Activated T-cell treated with anti-CD3 and anti-CD28 coated beads, Interleukin-2, amount 50 U/mL, for 48 hours (primary cell): ENCODE measurements around the gene SLC22A5.

Experiments
- DNase-seq, 2 experiments: peaks; one replicate each; pipeline ENCODE4 v3.0.0-alpha.2; 2020

SLC22A5 gene

GRCh38 chr5:132428484-132429462 lies 59.3 kb downstream of the SLC22A5 start:
- peak in 1 of 2 experiments; percentile 15 for DNase-seq

DNA sequence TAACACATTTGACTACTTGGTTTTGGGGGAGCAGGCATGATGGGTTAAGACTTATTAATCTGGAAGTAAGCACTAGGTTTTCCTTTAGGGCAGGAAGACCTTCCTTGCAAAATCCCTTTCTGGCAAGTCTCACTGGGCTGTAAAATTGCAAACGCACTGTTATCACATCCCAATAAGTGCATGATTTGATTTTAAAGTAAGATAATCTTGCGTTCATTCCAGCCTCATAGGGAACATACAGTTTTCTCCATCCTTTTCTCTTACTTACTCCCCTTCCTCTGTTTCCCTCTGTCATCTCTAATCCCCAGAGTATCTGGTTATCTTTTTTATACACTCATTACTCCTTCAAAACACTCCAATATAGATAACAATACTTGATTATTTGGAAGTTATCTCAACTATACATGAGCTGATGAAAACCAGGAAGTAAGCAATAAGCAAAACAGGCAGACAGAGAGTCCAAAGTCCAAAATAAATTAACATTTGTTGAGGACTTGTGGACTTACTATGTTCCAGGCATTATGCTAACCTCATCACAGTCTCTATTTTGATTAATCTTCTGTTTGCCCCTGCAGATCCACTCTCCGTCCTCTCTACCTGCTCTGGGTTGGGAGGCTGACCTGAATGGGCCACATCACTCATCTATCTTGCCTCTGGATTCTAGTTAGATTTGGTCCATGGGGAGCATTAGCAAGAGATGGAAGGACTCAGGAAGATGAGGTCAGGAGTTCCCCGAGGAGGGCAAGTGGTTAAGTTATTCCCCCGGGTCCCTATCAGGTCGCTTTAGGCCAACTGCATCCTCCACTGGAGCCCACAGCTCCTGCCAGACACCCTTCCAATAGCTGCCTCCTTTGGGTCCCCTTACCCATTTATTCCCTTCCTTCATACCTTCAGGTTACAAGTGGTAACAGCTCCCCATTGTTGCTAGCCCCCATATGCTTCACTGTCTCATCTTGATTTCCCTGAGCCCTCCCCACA lies 60.2 kb downstream of the SLC22A5 start:
- peak; percentile 16 to 18 for DNase-seq

DNA sequence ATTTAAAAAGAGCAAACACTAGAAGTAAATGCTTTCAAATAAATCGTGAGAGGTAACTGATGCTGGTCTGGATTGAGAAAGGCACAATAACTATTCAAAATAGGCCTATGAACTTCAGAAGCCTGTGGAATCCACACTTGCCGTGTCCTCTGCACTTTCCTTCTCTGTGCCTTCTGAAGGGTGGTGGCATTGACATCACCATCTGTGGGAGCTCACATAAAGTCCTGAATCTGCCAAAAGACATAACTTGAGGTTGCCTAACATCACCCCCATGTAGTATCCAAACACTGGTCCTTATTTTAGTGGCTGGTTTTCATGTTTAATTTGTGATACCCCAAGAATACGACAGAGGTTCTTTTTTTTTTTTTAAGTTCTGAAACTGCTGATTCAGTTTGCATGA lies 61.2 kb downstream of the SLC22A5 start:
- peak; percentile 11 to 19 for DNase-seq

- DNase-seq = peak; percentile 17 to 18
These were observed 62.1 kb downstream of the SLC22A5 start for GRCh38 chr5:132431632-132432031.

- DNase-seq = peak; percentile 3 to 8
These were observed 63.6 kb downstream of the SLC22A5 start for GRCh38 chr5:132433141-132433540.

GRCh38 chr5:132434416-132435286 lies 65.1 kb downstream of the SLC22A5 start:
- DNase-seq = peak; percentile 11 to 15

DNA sequence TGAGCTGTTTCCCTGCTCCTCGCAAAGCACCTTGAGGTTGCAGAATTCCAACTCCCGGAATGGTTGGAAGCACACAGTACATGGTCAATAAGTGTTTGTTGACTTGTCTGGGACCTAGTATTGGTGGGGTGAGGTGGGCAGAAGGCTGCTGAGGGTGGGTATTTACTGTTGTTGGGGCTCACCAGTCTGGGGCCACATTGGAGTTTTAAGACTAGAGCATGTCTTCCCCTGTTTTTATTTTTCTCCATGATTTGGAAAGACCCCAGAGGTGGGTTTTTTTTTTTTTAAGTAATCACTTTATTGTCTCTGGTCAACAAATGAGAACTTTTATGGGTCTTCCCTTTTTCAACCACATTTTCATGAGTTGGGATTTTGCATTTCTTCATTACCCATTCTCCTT lies 65.9 kb downstream of the SLC22A5 start:
- DNase-seq = peak; percentile 4 to 12

DNA sequence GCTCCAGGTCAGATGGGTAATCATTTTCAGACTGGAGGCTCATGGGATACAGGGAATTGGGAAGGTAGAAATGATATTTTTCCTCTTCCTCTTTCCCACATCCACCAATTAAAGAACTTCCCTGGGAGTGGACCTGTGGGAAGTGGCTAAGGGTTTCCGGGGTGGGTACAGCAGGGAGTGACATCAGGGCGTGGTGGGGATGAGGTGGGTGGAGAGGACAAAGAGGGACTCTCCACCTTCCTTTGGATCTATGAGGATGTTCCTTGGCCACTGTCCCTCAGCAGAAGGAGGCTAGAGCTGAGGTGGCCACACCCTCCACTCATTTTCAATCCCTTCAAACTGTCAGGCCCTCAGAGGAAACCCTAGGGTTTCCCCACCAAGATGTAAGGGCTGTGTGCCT lies 66.4 kb downstream of the SLC22A5 start:
- DNase-seq = peak in 1 of 2 experiments; percentile 13

GRCh38 chr5:132436936-132437335 lies 67.4 kb downstream of the SLC22A5 start:
- peak; percentile 15 to 17 for DNase-seq

DNA sequence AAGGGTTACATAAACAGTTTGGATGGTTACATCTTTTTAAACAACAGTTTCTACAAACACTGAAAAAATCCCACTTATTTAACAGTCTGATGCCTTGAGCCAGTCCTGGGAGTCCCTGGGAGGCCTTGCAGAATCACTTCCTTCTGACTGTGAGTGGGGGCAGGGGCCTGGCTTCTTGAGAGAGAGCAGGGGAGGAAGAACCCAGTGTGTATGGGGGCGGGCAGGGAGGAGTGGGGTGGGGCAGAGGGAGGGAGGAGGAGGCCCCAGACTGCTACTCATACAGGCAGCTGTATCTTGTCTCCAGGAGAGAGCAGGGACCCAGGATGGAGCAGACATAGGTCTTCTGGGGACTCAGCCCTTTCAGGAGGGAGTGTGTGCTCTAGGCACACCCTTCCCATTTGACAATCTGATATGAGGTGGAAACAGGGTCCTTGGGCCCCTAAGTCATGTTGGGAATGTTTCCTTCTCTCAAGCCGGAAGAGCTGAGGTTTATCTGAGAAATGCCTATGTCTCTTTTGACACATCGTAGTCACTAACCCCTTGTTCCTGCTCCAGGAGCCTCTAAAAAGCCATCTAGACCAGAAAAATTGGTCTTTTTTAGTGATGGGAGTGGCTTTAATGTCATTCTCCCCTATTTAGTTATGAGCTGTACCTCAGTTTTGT lies 68.2 kb downstream of the SLC22A5 start:
- DNase-seq = peak; percentile 72 to 73

DNA sequence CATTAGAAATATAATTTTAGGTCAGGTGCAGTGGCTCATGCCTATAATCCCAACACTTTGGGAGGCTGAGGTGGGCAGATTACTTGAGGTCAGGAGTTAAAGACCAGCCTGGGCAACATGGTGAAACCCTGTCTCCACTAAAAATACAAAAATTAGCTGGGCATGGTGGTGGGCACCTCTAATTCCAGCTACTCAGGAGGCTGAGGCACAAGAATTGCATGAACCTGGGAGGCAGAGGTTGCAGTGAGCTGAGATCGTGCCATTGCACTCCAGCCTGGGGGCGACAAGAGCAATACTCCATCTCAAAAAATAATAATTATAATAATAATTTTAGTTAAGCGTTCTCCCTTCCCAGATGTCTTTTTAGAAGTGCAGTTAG lies 68.7 kb downstream of the SLC22A5 start:
- DNase-seq = peak; percentile 13 to 14

GRCh38 chr5:132438917-132439316 lies 69.4 kb downstream of the SLC22A5 start:
- DNase-seq = peak in 1 of 2 experiments; percentile 21

GRCh38 chr5:132439521-132440089 lies 70.1 kb downstream of the SLC22A5 start:
- DNase-seq = peak in 1 of 2 experiments; percentile 25

GRCh38 chr5:132444061-132444460 lies 74.6 kb downstream of the SLC22A5 start:
- no peak for DNase-seq
